HG03558 (cell line): ENCODE data around the gene LEF1.

Experiments used
- ATAC-seq: cut with Tn5 transposase; IDR thresholded peaks from one replicate; pipeline ENCODE4 v1.9.1; 2021; ENCODE audit warnings: moderate number of reproducible peaks; ENCODE audit not compliant: unreplicated experiment; ENCODE audit errors: extremely low read depth

Gene LEF1

DNA sequence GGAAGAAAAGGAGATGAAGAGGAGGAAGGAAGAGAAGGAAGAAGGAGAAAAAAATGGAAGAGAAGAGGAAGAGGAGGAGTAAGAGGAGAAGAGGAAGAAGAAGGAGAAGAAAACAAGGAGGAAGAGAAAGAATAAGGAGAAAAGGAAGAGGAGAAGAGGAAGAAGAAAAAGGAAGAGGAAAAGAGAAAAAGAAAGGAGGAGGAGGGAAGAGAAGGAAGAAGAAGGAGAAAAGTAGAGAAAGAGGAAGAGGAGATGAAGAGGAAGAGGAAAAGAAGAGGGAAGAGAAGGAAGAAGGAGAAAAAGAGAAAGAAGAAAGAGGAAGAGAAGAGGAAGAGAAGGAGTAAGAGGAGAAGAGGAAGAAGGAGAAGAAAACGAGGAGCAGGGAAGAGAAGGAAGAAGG is 11.8 kb upstream of the LEF1 start:
- no peak for ATAC-seq

DNA sequence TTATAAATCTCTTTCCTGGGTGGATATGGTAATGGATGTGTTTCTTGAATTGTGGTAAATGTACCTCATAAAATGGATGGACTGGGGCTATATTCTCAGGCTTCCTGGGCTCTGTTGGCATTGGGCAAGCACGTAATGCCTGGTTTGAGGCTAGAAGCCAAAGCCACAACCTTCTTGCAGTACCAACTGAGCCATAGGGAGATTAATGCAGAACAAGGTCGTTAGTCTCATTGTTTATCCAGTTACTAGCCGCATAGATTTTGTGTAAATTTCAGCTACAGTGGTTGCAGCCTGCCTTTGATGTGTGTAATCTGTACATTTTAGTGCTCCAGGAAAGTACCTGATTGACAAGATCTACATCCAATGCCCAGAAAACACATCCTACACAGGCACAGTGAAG is 7.2 kb upstream of the LEF1 start:
- no peak for ATAC-seq

DNA sequence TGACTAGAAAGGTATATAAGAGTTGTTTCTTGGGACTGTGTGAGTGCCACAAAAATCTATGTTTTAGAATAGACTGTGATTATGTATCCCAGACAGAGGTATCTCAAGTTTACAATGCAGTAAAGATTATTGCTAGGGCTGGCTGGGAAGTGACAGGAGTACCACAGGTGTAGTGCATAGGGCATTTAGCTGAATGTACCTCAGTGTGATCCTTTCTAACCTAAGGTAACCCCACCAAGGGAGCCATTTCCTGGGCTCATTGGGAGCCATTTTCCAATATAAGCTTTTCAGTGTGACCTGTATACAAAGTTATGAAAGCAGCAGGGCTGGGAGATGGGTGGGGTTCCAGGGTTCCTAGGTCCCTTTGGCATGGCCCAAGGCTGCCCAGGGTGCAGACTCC is 6.1 kb upstream of the LEF1 start:
- ATAC-seq: no peak

DNA sequence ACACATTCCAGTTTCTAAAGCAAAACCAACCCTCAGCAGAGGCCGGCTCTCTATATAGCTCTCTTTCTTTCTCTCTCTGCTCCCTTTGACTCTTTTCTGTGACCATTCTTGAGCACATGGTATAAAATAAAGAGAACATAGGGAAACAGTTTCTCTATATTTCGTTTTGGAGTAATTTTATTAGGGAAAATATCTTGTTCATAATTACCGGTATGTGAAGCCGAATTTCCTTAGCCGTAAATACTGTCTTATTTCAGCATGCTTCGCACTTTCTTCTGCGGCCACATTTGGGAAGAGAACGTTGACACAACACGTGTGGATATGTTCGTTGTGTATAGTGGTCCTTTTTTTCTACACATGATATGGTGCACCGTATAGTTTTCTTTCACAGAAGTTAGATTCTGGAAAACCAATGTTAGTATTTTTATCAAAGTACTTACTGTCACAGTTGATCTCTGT is 4.9 kb upstream of the LEF1 start:
- no peak for ATAC-seq

DNA sequence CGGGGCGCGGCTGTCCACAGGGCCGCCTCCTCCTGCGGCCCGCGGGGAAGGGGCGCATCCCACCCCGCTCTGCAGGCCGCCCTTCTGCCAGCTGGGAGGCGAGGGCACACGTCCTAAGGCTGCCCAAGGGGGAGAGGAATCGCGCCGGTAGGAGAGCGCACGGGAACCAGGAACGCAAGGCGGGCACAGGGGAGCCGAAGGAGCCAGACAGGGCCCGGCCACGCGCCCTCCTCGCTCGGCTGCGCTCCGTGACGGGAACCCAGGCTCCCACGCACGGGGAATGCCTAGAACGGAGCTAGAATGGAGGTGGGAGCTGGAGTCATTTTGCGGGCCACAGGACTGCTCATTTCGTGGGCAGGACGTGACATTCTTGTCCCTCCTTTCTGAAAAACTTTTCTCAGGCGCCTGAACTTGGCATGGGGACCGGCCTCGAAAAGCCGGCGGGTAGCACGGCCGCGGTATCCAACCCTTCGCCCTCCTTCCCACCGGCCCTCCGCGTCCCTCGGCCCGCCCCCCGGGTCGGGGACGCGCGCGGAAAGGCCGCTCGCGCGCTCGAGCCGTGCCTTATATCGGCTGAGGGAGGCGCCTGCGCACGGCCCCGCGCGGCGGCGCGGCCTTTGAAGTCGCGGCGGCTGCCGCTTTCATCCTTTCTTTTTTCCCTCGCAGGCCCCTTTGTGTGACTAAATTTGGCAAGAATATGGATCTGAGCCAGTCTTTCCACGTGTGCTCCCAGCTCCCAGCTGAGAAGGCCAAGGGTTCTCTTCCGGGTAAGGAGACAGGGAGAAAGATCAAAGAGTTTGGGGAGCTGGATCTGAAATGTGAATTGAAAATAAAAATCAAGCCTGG is 4.2 kb upstream of the LEF1 start:
- no peak for ATAC-seq

DNA sequence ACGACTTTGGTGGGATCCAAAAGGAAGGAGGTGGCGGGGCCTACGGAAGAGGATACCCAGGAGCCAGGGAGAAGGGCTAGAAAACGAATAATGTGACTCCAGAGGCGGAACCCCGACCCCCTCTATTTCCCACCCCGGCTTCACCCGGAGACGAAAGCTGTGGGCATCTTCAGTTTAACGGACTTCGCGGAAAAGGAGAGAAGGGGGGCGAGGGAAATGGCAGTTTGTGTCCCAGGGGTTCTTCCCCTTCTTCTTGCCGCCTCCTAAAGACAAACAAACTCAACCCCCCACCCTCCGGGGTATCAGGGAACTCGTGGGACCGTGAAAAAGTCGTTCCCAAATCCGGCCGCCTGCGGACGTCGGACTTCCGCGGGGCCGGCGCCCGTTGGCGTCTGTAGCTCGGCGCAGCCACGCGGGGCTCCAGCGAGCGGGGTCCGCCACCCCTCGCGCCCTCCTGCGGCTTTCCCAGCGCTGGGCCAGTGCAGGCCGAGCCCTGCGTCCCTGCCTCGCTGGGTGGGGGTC is 3.6 kb upstream of the LEF1 start:
- ATAC-seq: no peak

DNA sequence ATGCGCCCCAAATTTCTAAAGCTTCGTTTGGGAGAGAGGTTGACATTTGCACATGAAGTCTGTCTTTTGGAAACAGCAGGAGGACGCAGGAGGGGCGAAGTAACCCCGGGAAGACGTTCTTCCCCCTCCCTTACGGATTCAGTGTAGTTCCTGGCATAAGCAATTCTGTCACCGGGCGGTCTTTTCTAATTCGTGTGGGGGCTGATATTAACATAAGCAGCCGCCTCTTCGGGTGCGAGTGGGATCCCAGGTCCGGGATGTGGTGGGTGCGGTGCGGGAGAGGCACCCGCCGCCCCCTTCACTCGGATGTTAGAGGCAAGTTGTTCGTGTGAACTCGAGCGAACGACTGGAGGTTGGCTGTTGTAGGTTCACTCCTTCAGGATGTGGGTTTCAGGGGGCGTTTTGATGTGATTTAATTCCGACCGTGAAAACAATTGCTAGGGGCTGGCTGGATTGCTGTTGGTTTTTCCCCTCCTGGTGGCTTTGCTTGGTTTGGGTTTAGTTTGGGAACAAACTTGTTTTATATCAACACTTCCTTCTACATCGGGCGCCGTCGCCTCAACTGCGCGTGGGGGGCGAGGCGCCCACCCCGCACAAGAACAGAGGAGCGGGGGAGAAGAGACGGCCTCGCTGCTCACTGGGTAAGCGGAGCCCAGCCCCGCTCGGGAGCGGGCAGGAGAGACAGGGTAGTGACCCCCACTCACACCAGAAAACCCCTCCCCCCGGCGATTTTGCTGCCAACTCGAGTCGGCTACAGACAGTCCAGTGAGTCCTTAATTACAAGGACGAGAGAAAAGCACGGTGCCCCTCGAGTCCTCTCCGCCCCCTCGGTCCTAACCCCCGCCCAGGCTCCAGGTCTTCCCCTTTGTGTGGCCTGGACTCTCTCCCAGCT is 2.9 kb upstream of the LEF1 start:
- ATAC-seq: no peak

DNA sequence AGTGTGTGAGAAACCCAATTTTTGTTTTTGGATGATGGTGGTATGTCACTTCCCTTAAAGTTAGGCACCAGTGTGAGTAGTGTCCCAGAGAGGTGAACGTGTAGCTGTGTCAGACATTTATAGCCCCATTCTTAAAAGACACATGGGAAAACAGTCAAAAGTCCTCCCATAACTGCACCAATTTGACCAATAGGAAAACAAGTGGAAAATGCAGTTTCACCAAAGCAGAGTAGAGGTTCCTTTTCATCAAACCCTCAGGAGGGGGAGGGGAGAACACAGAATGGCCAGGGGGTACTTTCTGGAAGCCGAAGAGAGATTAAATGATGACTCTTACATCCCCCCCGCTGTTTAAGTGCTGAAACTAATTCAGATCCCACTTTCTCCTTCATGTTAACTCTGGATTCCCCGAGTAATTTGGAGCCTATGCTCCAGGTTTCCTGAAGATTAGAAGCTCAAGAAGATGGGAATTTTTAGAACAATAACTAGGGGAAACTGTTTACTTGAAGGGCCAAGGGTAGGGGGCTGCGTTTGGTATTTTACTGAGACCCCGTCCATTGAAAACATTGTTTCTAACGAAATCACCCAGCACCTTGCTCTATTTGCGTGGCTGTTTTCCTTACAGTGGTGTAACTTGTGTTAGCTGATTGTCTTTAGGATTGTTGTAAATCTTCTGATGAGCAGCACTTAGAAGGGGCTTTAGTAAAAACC is 2.1 kb upstream of the LEF1 start:
- ATAC-seq: no peak

DNA sequence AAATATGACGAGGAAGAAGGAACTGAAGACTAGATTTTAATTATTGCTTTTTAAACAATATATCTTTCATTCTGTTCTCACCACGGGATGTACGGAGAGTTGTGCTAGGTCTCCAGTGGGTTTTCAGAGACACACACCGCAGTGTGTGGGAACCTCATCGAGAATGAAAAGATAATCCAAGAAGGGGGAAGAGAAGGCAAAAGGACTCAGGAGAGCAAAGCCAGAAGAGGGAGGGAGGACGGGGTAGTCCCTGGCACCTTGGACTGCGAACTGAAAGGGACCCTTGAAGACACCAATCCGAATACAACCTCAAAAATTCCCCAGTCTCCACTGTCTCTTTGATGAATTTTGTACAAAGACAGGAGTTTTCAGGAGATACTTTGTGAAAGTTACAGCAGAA is 932 bp upstream of the LEF1 start:
- ATAC-seq: no peak

DNA sequence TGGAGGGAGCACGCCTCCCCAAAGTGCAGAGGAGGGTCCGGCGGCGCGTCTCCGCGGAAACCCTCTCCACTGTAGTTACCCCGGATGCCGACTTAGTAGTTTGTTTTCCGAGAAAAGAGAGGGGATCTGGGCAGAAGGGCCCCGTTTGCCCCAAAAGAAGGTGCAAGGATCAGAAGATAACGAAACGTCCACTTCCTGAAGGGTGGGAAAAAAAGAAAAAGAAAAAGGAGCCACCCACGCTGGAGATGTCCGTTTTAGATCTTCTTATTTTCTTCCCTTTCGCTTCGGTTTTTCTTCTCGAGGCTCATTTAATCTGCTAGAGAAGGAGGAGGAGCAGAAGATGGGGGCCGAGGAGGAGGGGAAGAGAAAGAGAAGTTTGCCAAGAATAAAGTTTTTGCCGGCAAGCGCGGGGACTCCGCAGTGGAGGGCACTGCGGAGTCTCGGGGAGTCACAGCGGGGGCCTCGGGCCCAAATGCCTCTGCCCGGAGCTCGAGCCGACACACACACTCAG is 517 bp downstream of the LEF1 start:
- no peak for ATAC-seq

DNA sequence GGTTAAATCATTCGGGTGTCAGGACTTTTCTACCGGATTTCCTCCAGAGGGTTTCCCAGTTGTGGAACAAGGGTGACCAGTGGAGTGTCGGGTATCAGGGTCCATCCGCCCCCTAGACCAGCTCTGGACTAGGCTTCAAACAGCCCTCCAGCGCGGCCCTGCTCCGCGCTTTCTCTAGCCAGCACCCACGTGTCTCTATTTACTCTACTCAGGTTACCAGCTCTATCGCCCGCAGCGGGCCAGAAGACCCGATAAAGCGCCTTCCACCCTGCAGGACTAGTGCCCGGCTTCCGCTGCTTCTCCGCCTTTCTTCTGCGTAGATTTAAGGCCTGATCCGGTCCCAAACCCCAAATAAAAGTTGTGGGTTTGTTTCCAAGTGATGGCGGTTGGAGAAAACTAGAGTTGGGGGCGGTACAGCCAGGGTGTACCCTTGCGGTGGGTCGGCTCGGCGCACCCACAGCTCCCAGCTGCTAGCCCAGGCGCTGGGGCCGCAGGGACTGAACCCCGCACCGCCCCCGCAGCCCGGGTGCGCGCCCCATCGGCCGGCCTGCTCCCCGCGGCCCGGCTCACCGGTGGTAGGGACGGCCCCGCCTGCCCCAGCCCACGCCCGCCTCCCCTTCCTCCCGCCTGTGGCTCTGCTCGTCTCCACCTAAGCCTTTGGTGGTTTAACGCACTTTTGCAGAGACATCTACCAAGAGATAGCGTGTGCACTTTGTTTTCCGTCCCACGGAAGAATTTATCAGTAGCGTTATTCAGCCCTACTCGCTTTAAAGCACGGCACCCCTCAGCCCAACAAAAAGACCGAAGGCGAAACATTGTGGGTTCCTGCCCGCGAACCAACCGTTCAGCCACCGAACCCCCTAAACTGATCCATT is 2.1 kb downstream of the LEF1 start:
- ATAC-seq: no peak

DNA sequence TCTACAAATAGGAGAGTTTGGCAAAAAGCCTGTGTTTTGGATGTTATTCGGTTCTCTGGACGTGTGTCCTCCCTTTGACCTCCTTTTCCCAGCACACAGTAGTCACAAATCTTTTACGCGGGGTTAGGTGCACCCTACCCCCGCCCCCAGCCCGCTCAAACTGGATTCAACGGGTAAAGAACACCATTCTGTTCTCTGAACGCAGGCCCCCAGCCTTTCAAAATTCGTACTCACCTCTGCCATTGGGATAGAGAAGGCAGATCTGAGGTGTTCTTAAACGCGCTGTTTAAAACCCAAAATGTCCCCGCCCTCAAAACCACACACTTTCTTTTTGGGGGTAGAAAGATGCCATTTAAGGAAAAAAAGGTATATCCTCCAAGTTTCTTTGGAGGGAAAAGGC is 2.7 kb downstream of the LEF1 start:
- no peak for ATAC-seq

DNA sequence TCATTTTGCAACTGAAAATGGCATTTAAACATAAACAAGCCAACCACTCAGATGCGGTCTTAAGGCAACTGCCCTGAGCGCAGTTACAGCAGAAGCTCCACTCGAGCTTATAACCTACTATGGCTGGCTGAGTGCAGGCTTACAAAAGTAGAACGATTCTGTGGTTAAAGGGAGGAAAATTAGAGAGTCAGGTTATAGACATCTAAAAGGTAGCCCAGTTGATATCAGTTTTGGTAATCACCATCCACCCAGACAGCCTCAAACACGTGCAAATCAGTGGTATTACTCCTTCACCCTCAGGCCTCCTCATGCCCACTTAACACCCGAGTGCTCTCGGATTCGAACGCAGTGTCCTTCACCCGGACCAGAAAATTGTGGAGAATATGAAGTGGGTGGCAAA is 3.1 kb downstream of the LEF1 start:
- ATAC-seq: no peak

DNA sequence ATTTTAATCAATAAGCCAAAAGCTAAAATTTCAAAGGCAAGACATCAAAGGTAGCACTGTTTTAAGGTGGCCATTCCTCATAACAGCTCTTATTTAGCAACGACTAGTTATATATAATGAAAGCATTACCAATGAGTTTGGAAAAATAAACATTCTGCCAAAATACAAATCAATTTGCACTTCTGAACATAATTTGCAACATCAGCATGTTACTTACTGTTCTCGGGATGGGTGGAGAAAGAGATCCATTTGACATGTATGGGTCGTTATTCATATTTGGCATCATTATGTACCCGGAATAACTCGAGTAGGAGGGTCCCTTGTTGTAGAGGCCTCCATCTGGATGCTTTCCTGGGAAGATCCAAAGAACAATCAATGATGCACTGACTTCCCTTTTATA is 5.4 kb downstream of the LEF1 start:
- ATAC-seq: no peak

DNA sequence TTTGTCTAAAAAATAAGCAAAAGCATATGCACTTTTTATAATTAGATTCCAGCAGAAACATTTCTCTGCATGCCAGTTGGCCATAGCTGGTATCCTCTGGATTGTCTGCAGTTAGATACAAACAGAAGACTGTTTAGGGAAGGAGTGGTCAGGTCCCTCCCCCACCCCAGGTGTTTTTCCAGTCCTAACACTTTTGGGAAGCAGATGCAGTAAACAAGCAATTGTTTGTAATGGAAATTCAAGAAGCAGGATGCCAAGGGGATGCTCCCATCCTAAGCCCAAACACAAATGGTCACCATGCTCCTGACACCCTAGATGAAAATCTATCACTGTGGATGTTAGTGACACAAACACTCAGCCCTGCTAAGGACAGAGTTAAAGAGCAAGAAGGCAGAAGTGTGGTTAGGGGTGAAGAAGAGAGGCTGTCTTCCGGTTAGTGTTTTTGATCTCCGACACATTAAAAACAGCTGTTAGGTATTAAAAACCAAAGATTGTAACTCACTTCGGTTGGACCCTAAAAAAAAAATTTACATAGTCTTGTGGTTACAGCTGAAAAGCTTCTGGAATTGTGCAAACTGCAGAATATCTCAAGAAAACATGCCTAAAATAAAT is 7.9 kb downstream of the LEF1 start:
- no peak for ATAC-seq

DNA sequence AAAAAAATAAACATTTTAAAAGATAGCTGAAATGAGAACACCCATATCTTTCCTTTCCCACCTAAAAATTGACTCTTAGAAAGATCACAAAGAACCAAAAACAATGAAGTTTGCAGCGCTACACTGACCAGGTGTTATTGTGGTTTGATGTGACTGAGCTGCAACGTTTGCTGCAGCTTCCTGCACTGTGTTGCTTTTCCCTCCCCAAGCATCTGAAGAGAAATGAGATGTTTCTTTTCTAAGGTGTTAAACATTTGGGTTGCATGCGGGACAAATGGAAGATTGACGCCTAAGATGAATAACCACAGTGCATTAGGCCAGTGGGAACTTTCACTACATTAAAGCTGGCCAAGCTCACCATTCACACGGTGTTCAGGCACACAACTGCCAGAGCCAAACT is 8.9 kb downstream of the LEF1 start:
- ATAC-seq: no peak

DNA sequence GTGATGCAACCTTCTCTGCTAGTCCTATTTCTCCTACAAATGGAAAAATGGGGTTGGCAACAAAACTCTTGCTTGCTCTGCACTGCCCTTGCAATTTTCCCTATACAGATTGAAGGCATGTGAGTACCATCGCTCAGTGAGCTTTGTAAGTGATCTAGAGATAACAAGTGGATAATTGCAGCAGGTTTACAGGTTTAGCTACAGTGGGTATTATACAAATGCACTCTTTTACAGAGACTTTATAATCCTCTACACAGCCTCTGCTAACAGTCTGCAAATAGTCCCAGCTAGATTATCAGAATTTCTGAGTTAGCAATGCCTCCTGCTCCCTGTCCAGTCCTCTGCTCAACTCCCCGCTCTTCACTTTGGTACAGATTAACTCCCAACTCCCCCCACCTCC is 11.1 kb downstream of the LEF1 start:
- no peak for ATAC-seq

DNA sequence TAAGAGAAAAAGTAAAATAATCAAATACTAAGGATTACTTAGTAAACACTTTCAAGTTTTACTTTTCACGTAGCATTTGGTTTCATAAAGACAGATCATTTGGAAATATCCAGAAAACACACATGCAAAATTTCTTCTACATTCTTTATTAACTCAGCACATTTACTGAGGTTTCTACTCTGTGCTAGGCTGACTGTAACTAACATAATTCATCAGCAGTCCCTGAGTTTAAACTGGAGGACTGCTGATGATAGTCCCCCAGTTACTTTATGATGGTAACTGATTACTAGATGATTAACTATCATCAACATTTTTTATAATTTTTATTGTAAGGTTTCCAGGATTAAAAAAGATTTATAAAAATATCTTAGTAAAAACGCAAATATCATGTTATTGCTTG is 12.3 kb downstream of the LEF1 start:
- no peak for ATAC-seq

DNA sequence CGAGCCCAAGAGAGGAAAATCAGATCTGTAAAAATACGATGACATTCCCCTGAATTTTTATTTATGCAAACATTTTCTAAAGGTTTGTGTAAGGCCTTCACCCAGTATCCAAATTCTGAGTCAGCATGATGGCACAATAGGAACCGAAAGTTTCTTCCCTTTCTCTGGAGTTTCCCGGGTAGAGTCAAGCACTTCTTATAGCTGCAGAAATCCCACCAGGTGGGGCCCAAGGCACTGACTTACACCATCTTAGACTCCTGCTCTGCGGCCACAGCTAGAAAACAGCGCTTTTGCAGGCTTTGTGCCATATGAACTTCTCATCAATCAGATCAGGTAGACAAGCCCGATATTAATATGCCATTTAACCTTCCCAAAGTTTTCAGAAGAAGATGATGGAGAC is 13.4 kb downstream of the LEF1 start:
- no peak for ATAC-seq
